ENCODE data around the gene SLC16A8.

Gene SLC16A8

GRCh38 chr22:38072322-38073149 is 11.4 kb downstream of the SLC16A8 start:
- DNase-seq (ENCODE audit: low read depth, low spot score), result no peak

GRCh38 chr22:38071421-38072321 is 12.3 kb downstream of the SLC16A8 start:
- DNase-seq (ENCODE audit: low read depth, low spot score), result no peak

- no peak for DNase-seq (ENCODE audit: low read depth, low spot score)
Observed at GRCh38 chr22:38070250-38070921, 13.6 kb downstream of the SLC16A8 start.

- no peak for DNase-seq (ENCODE audit: low read depth, low spot score)
Observed at GRCh38 chr22:38069372-38070249, 14.4 kb downstream of the SLC16A8 start.

GRCh38 chr22:38068641-38069371 is 15.2 kb downstream of the SLC16A8 start:
- DNase-seq (ENCODE audit: low read depth, low spot score), result no peak

- no peak for DNase-seq (ENCODE audit: low read depth, low spot score)
Observed at GRCh38 chr22:38067761-38068360, 16.1 kb downstream of the SLC16A8 start.

- no peak for DNase-seq (ENCODE audit: low read depth, low spot score)
Observed at GRCh38 chr22:38067028-38067415, 17.0 kb downstream of the SLC16A8 start.

- no peak for DNase-seq (ENCODE audit: low read depth, low spot score)
Observed at GRCh38 chr22:38066381-38067027, 17.5 kb downstream of the SLC16A8 start.

GRCh38 chr22:38065539-38065938 is 18.4 kb downstream of the SLC16A8 start:
- no peak for DNase-seq (ENCODE audit: low read depth, low spot score)

- no peak for DNase-seq (ENCODE audit: low read depth, low spot score)
Observed at GRCh38 chr22:38062791-38063190, 21.2 kb downstream of the SLC16A8 start.

- peak; percentile 51 for DNase-seq (ENCODE audit: low read depth, low spot score)
Observed at GRCh38 chr22:38056969-38057891, 26.8 kb downstream of the SLC16A8 start, which contains the start of gene PICK1. Gene PICK1 (plus strand): TSS chr22:38057404. CDS start chr22:38057810, 406 bp downstream.

- DNase-seq (ENCODE audit: low read depth, low spot score), result peak; percentile 60
Observed at GRCh38 chr22:38051900-38052862, 31.8 kb downstream of the SLC16A8 start.

GRCh38 chr22:38051261-38051660 is 32.7 kb downstream of the SLC16A8 start:
- DNase-seq (ENCODE audit: low read depth, low spot score), result no peak

GRCh38 chr22:38050720-38051119 is 33.3 kb downstream of the SLC16A8 start:
- DNase-seq (ENCODE audit: low read depth, low spot score), result no peak

- DNase-seq (ENCODE audit: low read depth, low spot score), result no peak
Observed at GRCh38 chr22:38049812-38050619, 34.0 kb downstream of the SLC16A8 start.

- no peak for DNase-seq (ENCODE audit: low read depth, low spot score)
Observed at GRCh38 chr22:38046070-38046748, 37.8 kb downstream of the SLC16A8 start.
